ENCODE measurements around the gene TMC6.
A peak's percentile ranks its signal among the peaks of the same experiment; 100 is the strongest.
"Not testable (repeated sequence)": the region's sequence is repeated elsewhere in the genome, so short reads cannot be mapped to it uniquely, and the experiment has no call there.

The TMC6 gene

GRCh38 chr17:78122931-78123249, 5.7 kb downstream of the TMC6 start:
- DNase-seq = no peak

- no peak for DNase-seq
These were observed 6.2 kb downstream of the TMC6 start for GRCh38 chr17:78122216-78122930.

GRCh38 chr17:78121801-78122215, 6.7 kb downstream of the TMC6 start:
- no peak for DNase-seq

GRCh38 chr17:78120971-78121800, 7.4 kb downstream of the TMC6 start:
- no peak for DNase-seq

- no peak for DNase-seq
These were observed 8.0 kb downstream of the TMC6 start for GRCh38 chr17:78120537-78120936.

GRCh38 chr17:78118801-78119241, 9.7 kb downstream of the TMC6 start:
- DNase-seq = no peak

GRCh38 chr17:78117027-78117981, 11.3 kb downstream of the TMC6 start:
- no peak for DNase-seq

- no peak for DNase-seq
These were observed 12.1 kb downstream of the TMC6 start for GRCh38 chr17:78116411-78116810.

- not testable (repeated sequence) for DNase-seq
These were observed 12.8 kb downstream of the TMC6 start for GRCh38 chr17:78115803-78116202.

- DNase-seq = no peak
These were observed 13.5 kb downstream of the TMC6 start for GRCh38 chr17:78114831-78115723.

- DNase-seq = no peak
These were observed 14.5 kb downstream of the TMC6 start for GRCh38 chr17:78113804-78114785.

- DNase-seq = peak; percentile 59
These were observed 15.8 kb downstream of the TMC6 start for GRCh38 chr17:78112518-78113471.

- DNase-seq = no peak
These were observed 16.6 kb downstream of the TMC6 start for GRCh38 chr17:78111727-78112517.

GRCh38 chr17:78111016-78111726, 17.4 kb downstream of the TMC6 start:
- no peak for DNase-seq

- DNase-seq = no peak
These were observed 18.1 kb downstream of the TMC6 start for GRCh38 chr17:78110363-78111015.

- no peak for DNase-seq
These were observed 19.1 kb downstream of the TMC6 start for GRCh38 chr17:78109489-78109761.

GRCh38 chr17:78108726-78109488, 19.6 kb downstream of the TMC6 start:
- no peak for DNase-seq
